Ishikawa (cell line): ENCODE data around the gene ADARB1.

Source experiments
- CEBPB ChIP-seq: IDR thresholded peaks from 2 replicates; pipeline ENCODE4 v1.6.1; 2012
- EP300 ChIP-seq: IDR thresholded peaks from 2 replicates; pipeline ENCODE4 v1.6.1; 2012; ENCODE audit warnings: borderline replicate concordance
- FOXM1 ChIP-seq: IDR thresholded peaks from 2 replicates; pipeline ENCODE4 v1.6.1; 2012; ENCODE audit warnings: low read depth, borderline replicate concordance
- NFIC ChIP-seq: IDR thresholded peaks from 2 replicates; pipeline ENCODE4 v1.6.1; 2012
- REST ChIP-seq: IDR thresholded peaks from 2 replicates; pipeline ENCODE4 v1.6.1; 2012; ENCODE audit warnings: low read depth, mild to moderate bottlenecking
- TAF1 ChIP-seq: IDR thresholded peaks from 2 replicates; pipeline ENCODE4 v1.6.1; 2012; ENCODE audit warnings: low read depth, mild to moderate bottlenecking
- ZBTB7A ChIP-seq: IDR thresholded peaks from 2 replicates; pipeline ENCODE4 v1.6.1; 2012; ENCODE audit warnings: low read depth

DNA sequence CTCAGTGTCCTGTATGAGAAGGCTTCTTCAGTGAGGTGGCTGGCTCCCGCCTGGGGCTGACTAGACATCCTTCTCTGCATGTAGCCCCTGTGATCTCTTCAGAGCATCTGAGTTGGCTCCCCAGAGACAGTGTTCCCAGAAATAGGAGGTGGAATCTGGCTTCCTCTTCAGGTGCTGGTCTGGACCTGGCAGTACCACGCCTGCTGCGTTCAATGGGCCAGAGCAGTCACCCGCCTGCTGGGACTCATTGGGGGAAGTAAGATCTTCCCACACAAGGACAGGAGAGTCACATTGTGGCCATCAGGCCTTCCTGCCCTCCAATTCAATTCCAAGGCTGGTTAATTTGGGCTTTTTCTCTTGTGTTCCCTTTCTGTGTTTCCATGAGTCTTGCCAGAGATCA lies 51.0 kb downstream of the ADARB1 start:
- TF ChIP-seq NFIC (no peak), EP300 (no peak), CEBPB (no peak), ZBTB7A (no peak), TAF1 (no peak), FOXM1 (no peak), REST (no peak)
